ENCODE data around the gene FNDC3B. TPM values are rescaled to one million over a fixed set of nuclear protein-coding genes. Genes with fewer than 3 reads are reported as not detected.
A peak's percentile ranks its signal among the peaks of the same experiment; 100 is the strongest.

The FNDC3B gene
- total and polyA plus RNA-seq, 9 of the 15 experiments (the other 6 are each of a cell fraction or from before 2014, with no cell fraction given) = 7.0 to 35.8 (median 16.2) TPM

GRCh38 chr3:172307141-172307560 is 267.8 kb downstream of the FNDC3B start (continued):
- TF ChIP-seq SMARCC2 (IDR thresholded peaks at IDR 0.05; ENCODE audit: low read depth) (0 out of 2 replicates have a peak, but pooled peaks have one; percentile 39), POLR2AphosphoS5 (IDR thresholded peaks at IDR 0.05; ENCODE audit: control insufficient read depth, insufficient read depth, low read depth, low read length) (0 out of 2 replicates have a peak, but pooled peaks have one; percentile 26), KDM5B (IDR thresholded peaks at IDR 0.05; ENCODE audit: insufficient replicate concordance, low read depth, low read length) (no peak), NBN (IDR thresholded peaks at IDR 0.05; ENCODE audit: low read depth) (0 out of 2 replicates have a peak, but pooled peaks have one; percentile 24), TFAM (CRISPR knock-in tag; conservative IDR thresholded peaks at IDR 0.05) (no peak), ATF7 (IDR thresholded peaks at IDR 0.05) (no peak), ZFP91 (CRISPR knock-in tag; IDR thresholded peaks at IDR 0.05) (no peak), FUS (optimal IDR thresholded peaks at IDR 0.05; ENCODE audit: low read depth, low read length) (no peak), DPF2 (IDR thresholded peaks at IDR 0.05) (peak; percentile 91), NEUROD1 (IDR thresholded peaks at IDR 0.05; ENCODE audit: borderline replicate concordance, low read depth, low read length, partially characterized antibody) (no peak), CREBBP (IDR thresholded peaks at IDR 0.05; ENCODE audit: low read depth, low read length) (no peak), MEF2A (IDR thresholded peaks at IDR 0.05; ENCODE audit: control insufficient read depth, low read depth, low read length) (no peak), NCOA6 (IDR thresholded peaks at IDR 0.05) (no peak), ZC3H4 (CRISPR knock-in tag; IDR thresholded peaks at IDR 0.05; ENCODE audit: borderline replicate concordance) (no peak), RAD21 (CRISPR knock-in tag; conservative IDR thresholded peaks at IDR 0.05 in 1 of 2, IDR thresholded peaks at IDR 0.05 in 1 of 2) (no peak), ZNF23 (CRISPR knock-in tag; IDR thresholded peaks at IDR 0.05) (no peak), TAF1 (IDR thresholded peaks at IDR 0.05; ENCODE audit: control insufficient read depth, extremely low read depth, insufficient read depth, low read length, severe bottlenecking) (no peak), ADNP (tag; IDR thresholded peaks at IDR 0.05) (no peak)
- TF ChIP-seq, protein P1, sequence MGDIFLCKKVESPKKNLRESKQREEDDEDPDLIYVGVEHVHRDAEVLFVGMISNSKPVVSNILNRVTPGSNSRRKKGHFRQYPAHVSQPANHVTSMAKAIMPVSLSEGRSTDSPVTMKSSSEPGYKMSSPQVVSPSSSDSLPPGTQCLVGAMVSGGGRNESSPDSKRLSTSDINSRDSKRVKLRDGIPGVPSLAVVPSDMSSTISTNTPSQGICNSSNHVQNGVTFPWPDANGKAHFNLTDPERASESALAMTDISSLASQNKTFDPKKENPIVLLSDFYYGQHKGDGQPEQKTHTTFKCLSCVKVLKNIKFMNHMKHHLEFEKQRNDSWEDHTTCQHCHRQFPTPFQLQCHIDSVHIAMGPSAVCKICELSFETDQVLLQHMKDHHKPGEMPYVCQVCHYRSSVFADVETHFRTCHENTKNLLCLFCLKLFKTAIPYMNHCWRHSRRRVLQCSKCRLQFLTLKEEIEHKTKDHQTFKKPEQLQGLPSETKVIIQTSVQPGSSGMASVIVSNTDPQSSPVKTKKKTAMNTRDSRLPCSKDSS (IDR thresholded peaks at IDR 0.05; ENCODE audit: low read depth, partially characterized antibody) = no peak
- TF ChIP-seq, protein P2, sequence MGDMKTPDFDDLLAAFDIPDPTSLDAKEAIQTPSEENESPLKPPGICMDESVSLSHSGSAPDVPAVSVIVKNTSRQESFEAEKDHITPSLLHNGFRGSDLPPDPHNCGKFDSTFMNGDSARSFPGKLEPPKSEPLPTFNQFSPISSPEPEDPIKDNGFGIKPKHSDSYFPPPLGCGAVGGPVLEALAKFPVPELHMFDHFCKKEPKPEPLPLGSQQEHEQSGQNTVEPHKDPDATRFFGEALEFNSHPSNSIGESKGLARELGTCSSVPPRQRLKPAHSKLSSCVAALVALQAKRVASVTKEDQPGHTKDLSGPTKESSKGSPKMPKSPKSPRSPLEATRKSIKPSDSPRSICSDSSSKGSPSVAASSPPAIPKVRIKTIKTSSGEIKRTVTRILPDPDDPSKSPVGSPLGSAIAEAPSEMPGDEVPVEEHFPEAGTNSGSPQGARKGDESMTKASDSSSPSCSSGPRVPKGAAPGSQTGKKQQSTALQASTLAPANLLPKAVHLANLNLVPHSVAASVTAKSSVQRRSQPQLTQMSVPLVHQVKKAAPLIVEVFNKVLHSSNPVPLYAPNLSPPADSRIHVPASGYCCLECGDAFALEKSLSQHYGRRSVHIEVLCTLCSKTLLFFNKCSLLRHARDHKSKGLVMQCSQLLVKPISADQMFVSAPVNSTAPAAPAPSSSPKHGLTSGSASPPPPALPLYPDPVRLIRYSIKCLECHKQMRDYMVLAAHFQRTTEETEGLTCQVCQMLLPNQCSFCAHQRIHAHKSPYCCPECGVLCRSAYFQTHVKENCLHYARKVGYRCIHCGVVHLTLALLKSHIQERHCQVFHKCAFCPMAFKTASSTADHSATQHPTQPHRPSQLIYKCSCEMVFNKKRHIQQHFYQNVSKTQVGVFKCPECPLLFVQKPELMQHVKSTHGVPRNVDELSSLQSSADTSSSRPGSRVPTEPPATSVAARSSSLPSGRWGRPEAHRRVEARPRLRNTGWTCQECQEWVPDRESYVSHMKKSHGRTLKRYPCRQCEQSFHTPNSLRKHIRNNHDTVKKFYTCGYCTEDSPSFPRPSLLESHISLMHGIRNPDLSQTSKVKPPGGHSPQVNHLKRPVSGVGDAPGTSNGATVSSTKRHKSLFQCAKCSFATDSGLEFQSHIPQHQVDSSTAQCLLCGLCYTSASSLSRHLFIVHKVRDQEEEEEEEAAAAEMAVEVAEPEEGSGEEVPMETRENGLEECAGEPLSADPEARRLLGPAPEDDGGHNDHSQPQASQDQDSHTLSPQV (IDR thresholded peaks at IDR 0.05) = 0 out of 2 replicates have a peak, but pooled peaks have one; percentile 56
